ENCODE results near the gene TOGARAM2.
"Not testable (repeated sequence)": the region's sequence is repeated elsewhere in the genome, so short reads cannot be mapped to it uniquely, and the experiment has no call there.

The TOGARAM2 gene

DNA sequence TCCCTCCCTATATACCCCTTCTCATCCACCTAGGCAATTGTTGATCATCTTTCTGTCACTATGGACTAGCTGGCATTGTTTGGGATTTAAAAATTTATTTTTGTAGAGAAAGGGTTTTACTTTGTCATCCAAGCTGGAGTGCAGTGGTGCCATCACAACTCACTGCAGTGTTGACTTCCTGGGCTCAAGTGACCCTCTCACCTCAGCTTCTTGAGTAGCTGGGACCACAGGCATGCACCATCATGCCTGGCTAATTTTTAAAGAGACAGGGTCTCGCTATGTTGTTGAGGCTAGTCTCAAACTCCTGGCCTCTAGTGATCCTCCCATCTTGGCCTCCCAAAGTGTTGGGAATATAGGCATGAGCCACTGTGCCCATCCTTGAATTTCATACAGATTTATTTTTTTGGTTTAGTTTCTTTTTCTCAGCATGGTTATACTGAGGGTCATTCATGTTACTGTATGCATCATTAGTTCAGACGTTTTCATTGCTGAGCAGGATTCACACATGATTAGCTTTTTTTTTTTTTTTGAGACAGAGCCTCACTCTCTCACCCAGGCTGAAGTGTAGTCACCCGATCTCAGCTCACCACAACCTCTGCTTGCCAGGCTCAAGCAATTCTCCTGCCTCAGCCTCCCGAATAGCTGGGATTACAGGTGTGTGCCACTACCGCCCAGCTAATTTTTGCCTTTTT lies 101.9 kb downstream of the TOGARAM2 start:
- Histone ChIP-seq H3K4me1 (ENCODE audit: control insufficient read depth in 1 of 2, insufficient read depth in 2 of 2, low read length in 2 of 2) (no peaks in the 10 kb centered on the region), H3K27ac (ENCODE audit: low read length) (no peak overlapping the region), H3K36me3 (ENCODE audit: control insufficient read depth in 1 of 2, insufficient read depth in 2 of 2, low read length in 2 of 2) (no peaks in the 10 kb centered on the region)

GRCh38 chr2:29084554-29084953 lies 103.5 kb downstream of the TOGARAM2 start:
- no peaks in the 10 kb centered on the region for H3K36me3 ChIP-seq (ENCODE audit: control insufficient read depth in 1 of 2, insufficient read depth in 2 of 2, low read length in 2 of 2)
- no peak overlapping the region for H3K27ac ChIP-seq (ENCODE audit: low read length)

More for the DNA sequence above, 101.9 kb downstream of the TOGARAM2 start:
- Histone ChIP-seq H3K9me3 (ENCODE audit: control insufficient read depth in 1 of 2, low read length in 2 of 2) (peaks cover 0 to 2% of the 10 kb centered on the region in 2 donors), H3K4me3 (ENCODE audit: low read depth in 1 of 2, low read length in 2 of 2) (no peak overlapping the region), H3K27me3 (ENCODE audit: low read depth, low read length) (no peaks in the 10 kb centered on the region)

GRCh38 chr2:29090311-29090710 lies 109.2 kb downstream of the TOGARAM2 start:
- H3K27me3 ChIP-seq (ENCODE audit: low read depth, low read length); H3K4me1 ChIP-seq (ENCODE audit: control insufficient read depth in 1 of 2, insufficient read depth in 2 of 2, low read length in 2 of 2); H3K9me3 ChIP-seq (ENCODE audit: control insufficient read depth in 1 of 2, low read length in 2 of 2); H3K27ac ChIP-seq (ENCODE audit: low read length); H3K4me3 ChIP-seq (ENCODE audit: low read depth in 1 of 2, low read length in 2 of 2); H3K36me3 ChIP-seq (ENCODE audit: control insufficient read depth in 1 of 2, insufficient read depth in 2 of 2, low read length in 2 of 2): not testable (repeated sequence)

More at GRCh38 chr2:29084554-29084953, 103.5 kb downstream of the TOGARAM2 start:
- Histone ChIP-seq H3K9me3 (ENCODE audit: control insufficient read depth in 1 of 2, low read length in 2 of 2) (no peaks in the 10 kb centered on the region), H3K4me3 (ENCODE audit: low read depth in 1 of 2, low read length in 2 of 2) (no peak overlapping the region), H3K4me1 (ENCODE audit: control insufficient read depth in 1 of 2, insufficient read depth in 2 of 2, low read length in 2 of 2) (no peaks in the 10 kb centered on the region), H3K27me3 (ENCODE audit: low read depth, low read length) (no peaks in the 10 kb centered on the region)

GRCh38 chr2:29096969-29097368 lies 115.9 kb downstream of the TOGARAM2 start:
- Histone ChIP-seq H3K4me3 (ENCODE audit: low read depth in 1 of 2, low read length in 2 of 2) (no peak overlapping the region), H3K27ac (ENCODE audit: low read length) (no peak overlapping the region), H3K4me1 (ENCODE audit: control insufficient read depth in 1 of 2, insufficient read depth in 2 of 2, low read length in 2 of 2) (no peaks in the 10 kb centered on the region), H3K27me3 (ENCODE audit: low read depth, low read length) (no peaks in the 10 kb centered on the region), H3K36me3 (ENCODE audit: control insufficient read depth in 1 of 2, insufficient read depth in 2 of 2, low read length in 2 of 2) (no peaks in the 10 kb centered on the region), H3K9me3 (ENCODE audit: control insufficient read depth in 1 of 2, low read length in 2 of 2) (no peaks in the 10 kb centered on the region)

GRCh38 chr2:29097569-29097968 lies 116.5 kb downstream of the TOGARAM2 start:
- Histone ChIP-seq H3K36me3 (ENCODE audit: control insufficient read depth in 1 of 2, insufficient read depth in 2 of 2, low read length in 2 of 2) (no peaks in the 10 kb centered on the region), H3K27me3 (ENCODE audit: low read depth, low read length) (no peaks in the 10 kb centered on the region), H3K9me3 (ENCODE audit: control insufficient read depth in 1 of 2, low read length in 2 of 2) (no peaks in the 10 kb centered on the region), H3K4me1 (ENCODE audit: control insufficient read depth in 1 of 2, insufficient read depth in 2 of 2, low read length in 2 of 2) (no peaks in the 10 kb centered on the region), H3K4me3 (ENCODE audit: low read depth in 1 of 2, low read length in 2 of 2) (no peak overlapping the region), H3K27ac (ENCODE audit: low read length) (no peak overlapping the region)

DNA sequence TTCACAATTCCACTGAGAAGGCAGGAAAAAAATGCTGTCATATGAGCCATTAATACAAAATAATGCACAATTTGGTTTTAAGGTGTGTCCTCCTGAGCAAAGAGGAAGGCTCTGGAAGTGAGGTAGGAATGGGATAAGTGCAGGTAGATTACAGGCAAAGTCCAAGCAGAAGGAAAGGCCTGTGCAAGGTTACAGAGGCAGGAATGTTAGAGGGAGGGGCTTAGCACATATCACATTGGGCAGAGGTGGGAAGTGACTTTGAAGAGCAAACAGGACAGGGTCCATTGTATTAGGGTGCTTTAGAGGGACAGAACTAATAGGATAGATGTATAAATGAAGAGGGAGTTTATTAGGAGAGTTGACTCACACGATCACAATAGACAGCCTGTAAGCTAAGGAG lies 119.5 kb downstream of the TOGARAM2 start:
- H3K4me3 ChIP-seq (ENCODE audit: low read depth in 1 of 2, low read length in 2 of 2) = no peak overlapping the region
- H3K27ac ChIP-seq (ENCODE audit: low read length) = no peak overlapping the region
- no peaks in the 10 kb centered on the region for H3K4me1 ChIP-seq (ENCODE audit: control insufficient read depth in 1 of 2, insufficient read depth in 2 of 2, low read length in 2 of 2)
- no peaks in the 10 kb centered on the region for H3K36me3 ChIP-seq (ENCODE audit: control insufficient read depth in 1 of 2, insufficient read depth in 2 of 2, low read length in 2 of 2)
- H3K9me3 ChIP-seq (ENCODE audit: control insufficient read depth in 1 of 2, low read length in 2 of 2) = no peaks in the 10 kb centered on the region
- no peaks in the 10 kb centered on the region for H3K27me3 ChIP-seq (ENCODE audit: low read depth, low read length)
